Lower leg skin (tissue), 3 donors: ENCODE measurements around the gene ZFTA.

Experiments used
- POLR2A ChIP-seq, 2 donors: fragments of 450-650 bp; IDR thresholded peaks; one replicate each; pipeline ENCODE4 v1.6.1; 2016 to 2017; ENCODE audit warnings: antibody characterized with exemption in 2 of 2, mild to moderate bottlenecking in 1 of 2, moderate library complexity in 1 of 2
- TF ChIP-seq, protein P1 (sequence below), 3 donors: fragments of 450-650 bp; IDR thresholded peaks; one replicate each; pipeline ENCODE4 v1.5.1; 2016; ENCODE audit warnings: antibody characterized with exemption in 3 of 3, mild to moderate bottlenecking in 3 of 3, moderate library complexity in 2 of 3

DNA sequence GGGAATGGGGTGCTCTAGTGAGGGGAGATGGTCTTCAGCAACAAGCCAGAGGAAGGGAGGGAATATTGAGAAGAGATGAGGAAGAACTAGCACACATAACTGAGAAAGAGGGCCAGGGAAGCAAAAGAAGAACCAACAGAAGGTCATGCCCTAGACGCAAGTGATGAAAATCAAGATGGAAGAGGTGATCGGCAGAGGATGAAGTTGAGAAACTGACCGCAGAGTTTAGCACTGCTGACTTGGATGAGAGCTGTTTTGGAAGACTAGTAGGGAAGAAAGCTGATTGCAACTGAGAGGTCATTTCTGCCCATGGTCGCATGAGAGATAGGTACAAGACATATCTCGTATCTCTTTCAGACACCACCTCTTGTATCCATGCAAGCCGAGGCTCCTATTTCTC, 47.6 kb upstream of the ZFTA start:
- TF ChIP-seq, protein P1, sequence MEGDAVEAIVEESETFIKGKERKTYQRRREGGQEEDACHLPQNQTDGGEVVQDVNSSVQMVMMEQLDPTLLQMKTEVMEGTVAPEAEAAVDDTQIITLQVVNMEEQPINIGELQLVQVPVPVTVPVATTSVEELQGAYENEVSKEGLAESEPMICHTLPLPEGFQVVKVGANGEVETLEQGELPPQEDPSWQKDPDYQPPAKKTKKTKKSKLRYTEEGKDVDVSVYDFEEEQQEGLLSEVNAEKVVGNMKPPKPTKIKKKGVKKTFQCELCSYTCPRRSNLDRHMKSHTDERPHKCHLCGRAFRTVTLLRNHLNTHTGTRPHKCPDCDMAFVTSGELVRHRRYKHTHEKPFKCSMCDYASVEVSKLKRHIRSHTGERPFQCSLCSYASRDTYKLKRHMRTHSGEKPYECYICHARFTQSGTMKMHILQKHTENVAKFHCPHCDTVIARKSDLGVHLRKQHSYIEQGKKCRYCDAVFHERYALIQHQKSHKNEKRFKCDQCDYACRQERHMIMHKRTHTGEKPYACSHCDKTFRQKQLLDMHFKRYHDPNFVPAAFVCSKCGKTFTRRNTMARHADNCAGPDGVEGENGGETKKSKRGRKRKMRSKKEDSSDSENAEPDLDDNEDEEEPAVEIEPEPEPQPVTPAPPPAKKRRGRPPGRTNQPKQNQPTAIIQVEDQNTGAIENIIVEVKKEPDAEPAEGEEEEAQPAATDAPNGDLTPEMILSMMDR (IDR thresholded peaks at IDR 0.05), result no peak
- no peak for TF ChIP-seq POLR2A (IDR thresholded peaks at IDR 0.05)
